HepG2 (cell line): ENCODE data around the gene KPNA3. TPM values are rescaled to one million over a fixed set of nuclear protein-coding genes. Genes with fewer than 3 reads are reported as not detected.

ENCODE experiments used
- ARHGAP35 ChIP-seq: sonication (generic); formaldehyde crosslinking; IDR thresholded peaks from 2 replicates; pipeline ENCODE4 v1.9.0; 2022; ENCODE audit warnings: mild to moderate bottlenecking, inconsistent platforms, moderate library complexity, missing genetic modification reagents, borderline replicate concordance
- CERS6 ChIP-seq: sonication (generic); formaldehyde crosslinking; IDR thresholded peaks from 2 replicates; pipeline ENCODE4 v1.5.0; 2020; ENCODE audit warnings: missing genetic modification reagents
- DRAP1 ChIP-seq: IDR thresholded peaks from 2 replicates; pipeline ENCODE4 v1.6.1; 2016; ENCODE audit warnings: missing genetic modification reagents, missing compliant biosample characterization
- EED ChIP-seq: sonication (generic); formaldehyde crosslinking; IDR thresholded peaks from 2 replicates; pipeline ENCODE4 v1.5.0; 2020; ENCODE audit warnings: mild to moderate bottlenecking, missing genetic modification reagents
- GMEB2 ChIP-seq: IDR thresholded peaks from 2 replicates; pipeline ENCODE4 v1.6.1; 2016; ENCODE audit warnings: missing biosample characterization, missing genetic modification reagents, low read depth
- GTF3A ChIP-seq: sonication (generic); formaldehyde crosslinking; conservative IDR thresholded peaks from 2 replicates; pipeline ENCODE4 v1.4.0; 2020; ENCODE audit warnings: mild to moderate bottlenecking, missing genetic modification reagents
- HNRNPH1 ChIP-seq: fragments of 200-400 bp; formaldehyde crosslinking; optimal IDR thresholded peaks from 2 replicates; pipeline ENCODE3; 2017; ENCODE audit warnings: mild to moderate bottlenecking, low read depth, low read length
- HOXA9 ChIP-seq: sonication (generic); formaldehyde crosslinking; IDR thresholded peaks from 2 replicates; pipeline ENCODE4 v1.8.1; 2022; ENCODE audit warnings: missing genetic modification reagents, mild to moderate bottlenecking, moderate library complexity, borderline replicate concordance
- KDM5B ChIP-seq: sonication (generic); formaldehyde crosslinking; IDR thresholded peaks from 2 replicates; pipeline ENCODE4 v1.4.0; 2020; ENCODE audit warnings: missing genetic modification reagents, mild to moderate bottlenecking, borderline replicate concordance
- KLF11 ChIP-seq: IDR thresholded peaks from 2 replicates; pipeline ENCODE4 v1.6.1; 2016; ENCODE audit warnings: missing compliant biosample characterization
- MAFG ChIP-seq: sonication (generic); formaldehyde crosslinking; IDR thresholded peaks from 2 replicates; pipeline ENCODE4 v1.5.1; 2020; ENCODE audit warnings: mild to moderate bottlenecking, missing genetic modification reagents
- MED1 ChIP-seq: sonication (generic); formaldehyde crosslinking; IDR thresholded peaks from 2 replicates; pipeline ENCODE4 v1.4.0; 2020; ENCODE audit warnings: missing genetic modification reagents
- MXD3 ChIP-seq: IDR thresholded peaks from 2 replicates; pipeline ENCODE4 v1.6.1; 2016; ENCODE audit warnings: mild to moderate bottlenecking, missing biosample characterization, missing genetic modification reagents
- NFE2 ChIP-seq: sonication (generic); formaldehyde crosslinking; IDR thresholded peaks from 2 replicates; pipeline ENCODE4 v1.4.0; 2020; ENCODE audit warnings: missing genetic modification reagents
- RFX5 ChIP-seq: IDR thresholded peaks from 2 replicates; pipeline ENCODE4 v1.6.1; 2011; ENCODE audit warnings: low read depth, low read length, improper control_type of control experiment
- SIN3A ChIP-seq: IDR thresholded peaks from 2 replicates; pipeline ENCODE4 v1.6.1; 2011; ENCODE audit warnings: low read depth, mild to moderate bottlenecking, control low read depth, low read length, borderline replicate concordance
- SNAPC2 ChIP-seq: sonication (generic); formaldehyde crosslinking; IDR thresholded peaks from 2 replicates; pipeline ENCODE4 v1.8.1; 2022; ENCODE audit warnings: mild to moderate bottlenecking, missing genetic modification reagents
- SRSF9 ChIP-seq: fragments of 200-400 bp; formaldehyde crosslinking; IDR thresholded peaks from 2 replicates; pipeline ENCODE4 v1.6.1; 2018; ENCODE audit warnings: borderline replicate concordance, mild to moderate bottlenecking, low read depth, low read length; ENCODE audit not compliant: insufficient read depth, poor library complexity, severe bottlenecking
- TAF15 ChIP-seq: fragments of 200-400 bp; formaldehyde crosslinking; IDR thresholded peaks from one replicate; pipeline ENCODE4 v1.6.1; 2018; ENCODE audit warnings: mild to moderate bottlenecking, low read depth, low read length; ENCODE audit not compliant: poor library complexity, severe bottlenecking
- ZMYM3 ChIP-seq: sonication (generic); formaldehyde crosslinking; IDR thresholded peaks from 2 replicates; pipeline ENCODE4 v1.5.1; 2020; ENCODE audit warnings: mild to moderate bottlenecking, missing genetic modification reagents
- ZNF24 ChIP-seq: fragments of 450-650 bp; IDR thresholded peaks from 2 replicates; pipeline ENCODE4 v1.6.1; 2017; ENCODE audit warnings: antibody characterized with exemption, mild to moderate bottlenecking
- ZNF263 ChIP-seq: sonication (generic); formaldehyde crosslinking; IDR thresholded peaks from 2 replicates; pipeline ENCODE4 v1.4.0; 2020; ENCODE audit warnings: missing genetic modification reagents
- ZNF510 ChIP-seq: sonication (generic); formaldehyde crosslinking; IDR thresholded peaks from 2 replicates; pipeline ENCODE4 v1.4.0; 2020; ENCODE audit warnings: low read depth, mild to moderate bottlenecking, missing genetic modification reagents
- ZNF652 ChIP-seq: IDR thresholded peaks from 2 replicates; pipeline ENCODE4 v1.6.1; 2016; ENCODE audit warnings: low read depth, borderline replicate concordance
- ZNF775 ChIP-seq: sonication (generic); formaldehyde crosslinking; IDR thresholded peaks from 2 replicates; pipeline ENCODE4 v1.4.0; 2020; ENCODE audit warnings: missing genetic modification reagents, mild to moderate bottlenecking, moderate library complexity, borderline replicate concordance
- ZSCAN21 ChIP-seq: sonication (generic); formaldehyde crosslinking; IDR thresholded peaks from 2 replicates; pipeline ENCODE4 v1.8.0; 2022; ENCODE audit warnings: mild to moderate bottlenecking, missing genetic modification reagents, moderate library complexity, borderline replicate concordance
- ZSCAN22 ChIP-seq: sonication (generic); formaldehyde crosslinking; IDR thresholded peaks from 2 replicates; pipeline ENCODE4 v1.4.0; 2020; ENCODE audit warnings: mild to moderate bottlenecking, missing genetic modification reagents
- ZSCAN30 ChIP-seq: sonication (generic); formaldehyde crosslinking; IDR thresholded peaks from 2 replicates; pipeline ENCODE4 v1.5.0; 2020; ENCODE audit warnings: mild to moderate bottlenecking, missing genetic modification reagents
- polyA plus RNA-seq, 8 experiments: library from polyadenylated mRNA; depleted of rRNA in 3 of 8; stranded (reverse) in 7 of 8; unstranded in 1 of 8; fragments of >200 nt; fragmentation: Illumina TruSeq in 4 of 8; extraction: Trizol in 4 of 8; gene quantifications; 2 replicates each; pipeline versions ENCODE4 v1.2.1 to v1.2.3, GENCODE V29; 2011 to 2016; ENCODE audit warnings: low read depth in 4 of 8, missing spikeins in 1 of 8, mixed read lengths in 1 of 8; ENCODE audit not compliant: insufficient read depth in 1 of 8
- total RNA-seq, 5 experiments: library from RNA; depleted of rRNA; stranded (reverse); fragments of >200 nt; fragmentation: Illumina TruSeq; extraction: Trizol; gene quantifications; 2 replicates each; pipeline ENCODE4 v1.2.3, GENCODE V29; 2016; ENCODE audit warnings: low read depth in 1 of 5

The KPNA3 gene
- total and polyA plus RNA-seq, 2 of the 13 experiments (the other 11 are each of a cell fraction or from before 2014, with no cell fraction given): 13.0 to 28.9 TPM

DNA sequence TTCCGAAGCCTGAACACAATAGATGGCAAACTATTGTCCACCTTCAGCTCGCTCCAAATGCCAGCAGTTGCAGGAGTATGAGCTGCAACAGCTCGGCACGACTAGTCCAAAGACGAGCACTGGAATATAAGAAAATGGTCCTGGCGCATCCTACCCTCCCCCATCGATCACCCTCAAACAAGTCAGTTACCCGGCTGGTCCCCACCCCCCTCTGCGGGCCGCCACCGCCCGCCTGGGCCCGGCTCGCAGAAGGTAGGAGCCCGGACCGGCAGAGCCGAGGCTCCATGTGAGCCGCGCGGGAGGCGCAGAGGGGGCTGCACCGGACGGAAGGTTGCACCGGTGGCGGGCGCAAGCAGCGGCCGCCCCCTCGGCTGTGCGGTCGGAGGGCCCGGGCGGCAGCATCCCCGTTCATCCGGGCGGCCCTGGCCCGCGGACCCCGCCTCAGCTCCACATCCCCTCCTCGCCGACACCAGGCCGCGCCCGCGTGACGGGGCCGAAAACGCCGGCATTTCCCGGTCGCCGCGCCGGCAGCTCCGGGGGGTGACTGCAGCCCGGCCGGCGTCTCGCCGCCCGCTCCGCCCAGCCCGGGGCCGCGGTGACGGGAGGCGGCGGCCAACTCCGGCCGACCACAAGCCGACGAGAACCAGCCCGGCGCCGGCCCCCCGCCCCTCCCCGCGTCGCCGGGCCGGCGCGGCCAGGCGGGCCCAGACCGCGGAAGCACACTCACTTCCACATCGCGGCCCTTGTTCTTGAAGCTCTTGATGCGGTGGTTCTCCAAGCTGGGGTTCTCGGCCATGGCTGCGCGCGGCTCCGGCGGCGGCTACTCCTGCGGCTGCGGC, 552 bp downstream of the KPNA3 start (continued):
- TF ChIP-seq HNRNPH1 (no peak), ZNF263 (CRISPR knock-in tag) (no peak), KDM5B (CRISPR knock-in tag) (no peak; the same call in 1 of the 2 replicates), SRSF9 (no peak), MAFG (CRISPR knock-in tag) (no peak), GTF3A (no peak), ZNF652 (CRISPR knock-in tag) (no peak), HOXA9 (CRISPR knock-in tag) (no peak), KLF11 (CRISPR knock-in tag) (no peak), ZNF775 (no peak), ARHGAP35 (no peak), ZMYM3 (CRISPR knock-in tag) (no peak; the same call in 1 of the 2 replicates), MXD3 (CRISPR knock-in tag) (no peak), GMEB2 (CRISPR knock-in tag) (no peak), ZSCAN21 (CRISPR knock-in tag) (peak; percentile 31; the same call in 1 of the 2 replicates), EED (CRISPR knock-in tag) (no peak), SIN3A (peak; percentile 9; the same call in 1 of the 2 replicates), TAF15 (peak; percentile 58), RFX5 (no peak), ZNF510 (CRISPR knock-in tag) (no peak), DRAP1 (CRISPR knock-in tag) (no peak), CERS6 (CRISPR knock-in tag) (no peak), ZSCAN22 (CRISPR knock-in tag) (no peak), NFE2 (no peak), MED1 (CRISPR knock-in tag) (no peak), ZSCAN30 (no peak), ZNF24 (no peak), SNAPC2 (CRISPR knock-in tag) (no peak; the same call in 1 of the 2 replicates)
